ENCODE measurements around the gene RHOBTB3. TPM values are rescaled to one million over a fixed set of nuclear protein-coding genes. Genes with fewer than 3 reads are reported as not detected.

Gene RHOBTB3
- polyA plus RNA-seq, 2 of the 4 experiments (the other 2 are of a cell fraction): 9.1 to 28.6 TPM

DNA sequence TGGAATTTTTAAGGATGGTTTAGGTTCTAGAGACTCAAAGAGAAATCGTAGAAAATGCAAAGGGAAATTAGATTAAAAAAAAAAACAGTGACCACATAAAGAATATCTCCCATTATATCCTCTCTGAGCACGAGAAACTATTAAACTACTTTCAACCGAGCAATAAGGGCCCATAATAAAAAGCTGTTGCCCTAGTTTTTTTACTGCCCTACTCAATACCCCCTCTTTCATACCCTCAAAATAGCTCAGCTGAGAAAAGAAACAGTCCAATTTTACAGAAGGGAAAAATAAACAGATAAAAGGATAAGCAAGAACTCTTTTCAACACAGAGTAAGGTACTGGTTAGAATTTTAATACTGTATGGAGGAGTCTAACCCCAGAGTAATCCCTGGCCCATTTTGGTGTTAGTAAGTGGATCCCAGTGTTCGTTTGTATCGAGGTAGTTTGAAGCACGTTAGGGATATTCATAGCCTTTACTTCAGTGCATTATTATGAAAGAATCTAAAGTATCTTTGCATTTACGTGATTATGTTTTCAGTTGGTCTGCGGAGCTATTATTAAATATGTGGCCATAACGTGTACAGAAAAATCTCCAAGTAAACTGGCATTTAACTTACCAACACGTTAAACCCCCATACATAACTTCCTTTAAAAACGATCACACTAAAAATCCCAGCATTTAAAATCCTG is 980 bp upstream of the RHOBTB3 start:
- DNase-seq (ENCODE audit: low read depth in 1 of 2, low spot score in 1 of 2) (no peak), ATAC-seq (no peak), FAIRE-seq (no peak)
- H3K4me2 ChIP-seq: peak overlapping the region; percentile 79
- no peaks in the 10 kb centered on the region for H3K9me3 ChIP-seq
- peak overlapping the region; percentile 85 to 92 for H3K27ac ChIP-seq
- peaks cover 10% of the 10 kb centered on the region; the same call in 1 of the 3 replicates for H3K4me1 ChIP-seq
- 69% methylated on average over 11 of the region's 11 CpGs for WGBS (ENCODE audit: missing lambda C conversion rate)
- ChIA-PET POLR2A (interaction anchor here (0.6 to 2.9 kb wide), 5 partner anchors 26 to 93 kb away, joined by 3 to 32 read pairs (median 4); partner anchors contain the start of genes GLRX and RFESD), CTCF (interaction anchor here (1.0 to 3.1 kb wide), 10 partner anchors 9 to 84 kb away, joined by 3 to 17 read pairs (median 4); partner anchors contain the start of gene RFESD)
- peak overlapping the region; percentile 77 for H3K4me3 ChIP-seq
- TF ChIP-seq, protein P1, sequence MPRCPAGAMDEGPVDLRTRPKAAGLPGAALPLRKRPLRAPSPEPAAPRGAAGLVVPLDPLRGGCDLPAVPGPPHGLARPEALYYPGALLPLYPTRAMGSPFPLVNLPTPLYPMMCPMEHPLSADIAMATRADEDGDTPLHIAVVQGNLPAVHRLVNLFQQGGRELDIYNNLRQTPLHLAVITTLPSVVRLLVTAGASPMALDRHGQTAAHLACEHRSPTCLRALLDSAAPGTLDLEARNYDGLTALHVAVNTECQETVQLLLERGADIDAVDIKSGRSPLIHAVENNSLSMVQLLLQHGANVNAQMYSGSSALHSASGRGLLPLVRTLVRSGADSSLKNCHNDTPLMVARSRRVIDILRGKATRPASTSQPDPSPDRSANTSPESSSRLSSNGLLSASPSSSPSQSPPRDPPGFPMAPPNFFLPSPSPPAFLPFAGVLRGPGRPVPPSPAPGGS (IDR thresholded peaks at IDR 0.05): no peak
- TF ChIP-seq NPAS2 (CRISPR knock-in tag; IDR thresholded peaks at IDR 0.05; ENCODE audit: borderline replicate concordance) (no peak), HOXA7 (CRISPR knock-in tag; IDR thresholded peaks at IDR 0.05) (no peak), MAFK (IDR thresholded peaks at IDR 0.05; ENCODE audit: partially characterized antibody) (no peak)

DNA sequence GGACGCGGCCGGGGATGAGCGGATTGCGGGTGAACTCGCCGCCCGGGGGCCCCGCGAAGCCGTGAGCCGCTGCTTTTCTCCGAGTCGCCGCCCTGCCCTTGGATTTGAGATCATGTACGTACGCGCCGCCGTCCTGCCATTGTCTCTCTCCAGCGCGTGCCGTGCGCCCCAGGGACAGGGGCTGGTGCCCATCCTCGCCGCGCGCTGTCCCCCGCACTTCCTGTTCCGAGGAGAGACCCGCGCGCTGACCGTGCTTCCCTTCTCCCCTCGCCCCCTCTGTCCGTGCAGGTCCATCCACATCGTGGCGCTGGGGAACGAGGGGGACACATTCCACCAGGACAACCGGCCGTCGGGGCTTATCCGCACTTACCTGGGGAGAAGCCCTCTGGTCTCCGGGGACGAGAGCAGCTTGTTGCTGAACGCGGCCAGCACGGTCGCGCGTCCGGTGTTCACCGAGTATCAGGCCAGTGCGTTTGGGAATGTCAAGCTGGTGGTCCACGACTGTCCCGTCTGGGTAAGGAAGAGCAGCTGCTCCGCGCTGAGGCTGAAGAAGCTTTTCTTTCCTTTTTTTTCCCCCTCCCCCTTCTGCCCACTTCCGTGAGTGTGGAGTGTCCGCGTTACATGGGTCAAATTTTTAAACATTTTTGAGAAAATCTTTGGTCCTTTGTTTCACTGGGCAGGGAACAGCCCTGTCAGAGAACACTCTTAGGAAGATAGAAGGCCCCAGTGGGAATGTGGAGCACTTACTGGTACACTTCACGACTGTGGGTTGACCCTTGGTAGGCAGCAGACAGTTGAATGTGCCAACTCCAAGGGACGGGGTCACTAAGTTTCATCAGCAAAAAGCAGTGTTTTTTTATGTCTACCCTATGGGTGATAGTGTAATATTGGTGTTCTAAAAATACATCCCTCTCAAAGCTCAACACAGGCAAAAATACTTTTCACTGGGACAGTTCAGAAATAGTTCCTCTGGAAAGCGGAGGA is 727 bp downstream of the RHOBTB3 start:
- ATAC-seq: peak; percentile 76 to 79
- ChIA-PET CTCF (interaction anchor here (0.6 to 3.1 kb wide), 13 partner anchors 9 to 931 kb away, joined by 3 to 17 read pairs (median 4); no protein-coding TSS in a partner anchor), POLR2A (interaction anchor here (1.0 to 2.9 kb wide), 2 partner anchors 28 to 85 kb away, joined by 5 to 32 read pairs; partner anchors contain the start of gene RFESD)
- Histone ChIP-seq H3K4me2 (peak overlapping the region; percentile 79), H3K4me3 (peak overlapping the region; percentile 77), H3K4me1 (peaks cover 17% of the 10 kb centered on the region; the same call in 1 of the 3 replicates), H3K27ac (peak overlapping the region; percentile 85 to 92), H3K9me3 (no peaks in the 10 kb centered on the region)
- no peak for FAIRE-seq
- WGBS (ENCODE audit: missing lambda C conversion rate): 4% methylated on average over 33 of the region's 64 CpGs
- TF ChIP-seq POLR2A (IDR thresholded peaks at IDR 0.05; ENCODE audit: low read length) (peak; percentile 10; the same call in 1 of the 2 replicates), CHD2 (IDR thresholded peaks at IDR 0.05; ENCODE audit: low read length, partially characterized antibody) (no peak), HDAC2 (IDR thresholded peaks at IDR 0.05) (peak; percentile 91), JUN (IDR thresholded peaks at IDR 0.05) (peak in 1 of 2 experiments; percentile 21; a peak in 2 of 5 replicates)
- TF ChIP-seq, protein P2, sequence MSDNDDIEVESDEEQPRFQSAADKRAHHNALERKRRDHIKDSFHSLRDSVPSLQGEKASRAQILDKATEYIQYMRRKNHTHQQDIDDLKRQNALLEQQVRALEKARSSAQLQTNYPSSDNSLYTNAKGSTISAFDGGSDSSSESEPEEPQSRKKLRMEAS (IDR thresholded peaks at IDR 0.05): peak; percentile 65
- peak; percentile 19 to 53 for DNase-seq (ENCODE audit: low read depth in 1 of 2, low spot score in 1 of 2)

DNA sequence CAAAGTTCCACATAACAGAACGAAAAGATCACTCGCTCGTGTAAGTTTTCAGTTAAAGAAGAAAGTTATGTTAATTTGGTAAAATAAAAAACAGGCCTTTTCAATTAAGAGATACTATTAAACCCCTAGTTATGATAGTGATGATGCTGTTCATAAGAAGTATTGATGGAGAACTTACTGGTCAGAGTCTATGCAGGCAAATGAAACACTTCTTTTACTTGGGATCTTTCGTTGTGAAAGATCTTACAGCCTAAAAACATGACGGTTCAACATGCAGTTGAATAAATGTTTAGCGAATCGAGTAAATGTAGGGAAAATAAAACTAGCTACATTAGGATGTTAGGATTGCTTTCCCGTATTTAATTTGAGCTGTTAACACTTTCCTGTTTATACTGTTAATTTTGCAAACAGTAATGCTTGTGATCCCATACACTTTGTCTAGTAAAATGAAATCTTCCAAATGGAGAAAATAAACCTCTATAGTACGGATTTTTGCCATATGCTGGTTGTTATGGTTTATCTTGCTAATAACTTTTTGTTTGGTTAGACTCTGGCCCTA is 2.0 kb downstream of the RHOBTB3 start:
- Histone ChIP-seq H3K4me2 (peak overlapping the region; percentile 79; the same call in 2 of the 3 replicates), H3K4me3 (no peak overlapping the region), H3K27ac (no peak overlapping the region), H3K4me1 (peaks cover 17% of the 10 kb centered on the region; the same call in 1 of the 3 replicates), H3K9me3 (no peaks in the 10 kb centered on the region)
- CTCF ChIA-PET: interaction anchor here (1.3 to 3.1 kb wide), 4 partner anchors 9 to 69 kb away, joined by 3 to 17 read pairs (median 6); no protein-coding TSS in a partner anchor
- ATAC-seq (no peak), DNase-seq (ENCODE audit: low read depth in 1 of 2, low spot score in 1 of 2) (no peak), FAIRE-seq (no peak)
- WGBS (ENCODE audit: missing lambda C conversion rate): 89% methylated on average over 9 of the region's 9 CpGs
- TF ChIP-seq HEYL (CRISPR knock-in tag; IDR thresholded peaks at IDR 0.05) (no peak), SMC3 (IDR thresholded peaks at IDR 0.05) (no peak), FOSB (CRISPR knock-in tag; IDR thresholded peaks at IDR 0.05) (no peak), RAD21 (conservative IDR thresholded peaks at IDR 0.05 in 1 of 2, IDR thresholded peaks at IDR 0.05 in 1 of 2) (no peak), ZC3H11A (IDR thresholded peaks at IDR 0.05) (no peak), TFCP2L1 (CRISPR knock-in tag; IDR thresholded peaks at IDR 0.05) (no peak)
- TF ChIP-seq, protein P3, sequence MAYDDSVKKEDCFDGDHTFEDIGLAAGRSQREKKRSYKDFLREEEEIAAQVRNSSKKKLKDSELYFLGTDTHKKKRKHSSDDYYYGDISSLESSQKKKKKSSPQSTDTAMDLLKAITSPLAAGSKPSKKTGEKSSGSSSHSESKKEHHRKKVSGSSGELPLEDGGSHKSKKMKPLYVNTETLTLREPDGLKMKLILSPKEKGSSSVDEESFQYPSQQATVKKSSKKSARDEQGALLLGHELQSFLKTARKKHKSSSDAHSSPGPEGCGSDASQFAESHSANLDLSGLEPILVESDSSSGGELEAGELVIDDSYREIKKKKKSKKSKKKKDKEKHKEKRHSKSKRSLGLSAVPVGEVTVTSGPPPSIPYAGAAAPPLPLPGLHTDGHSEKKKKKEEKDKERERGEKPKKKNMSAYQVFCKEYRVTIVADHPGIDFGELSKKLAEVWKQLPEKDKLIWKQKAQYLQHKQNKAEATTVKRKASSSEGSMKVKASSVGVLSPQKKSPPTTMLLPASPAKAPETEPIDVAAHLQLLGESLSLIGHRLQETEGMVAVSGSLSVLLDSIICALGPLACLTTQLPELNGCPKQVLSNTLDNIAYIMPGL (CRISPR knock-in tag; IDR thresholded peaks at IDR 0.05; ENCODE audit: borderline replicate concordance): no peak
- POLR2A ChIA-PET: no interaction called here

Measured in A549 (cell line).